ENCODE results near the gene ACTN2.

- TF ChIP-seq CTCF (IDR thresholded peaks at IDR 0.05; ENCODE audit: poor library complexity) (no peak), EZH2 (IDR thresholded peaks at IDR 0.05; ENCODE audit: borderline replicate concordance) (no peak), EZH2phosphoT487 (IDR thresholded peaks at IDR 0.05; ENCODE audit: low read depth, severe bottlenecking, unreplicated experiment) (no peak)
Measured at GRCh38 chr1:236724049-236724448, 37.8 kb downstream of the ACTN2 start.

Measured in hepatocyte (in vitro differentiated cells).